ENCODE data around the gene CHCHD6. TPM values are rescaled to one million over a fixed set of nuclear protein-coding genes. Genes with fewer than 3 reads are reported as not detected.

The CHCHD6 gene
- total RNA-seq, 2 experiments from 2014 or later: 17.2 to 17.7 TPM

DNA sequence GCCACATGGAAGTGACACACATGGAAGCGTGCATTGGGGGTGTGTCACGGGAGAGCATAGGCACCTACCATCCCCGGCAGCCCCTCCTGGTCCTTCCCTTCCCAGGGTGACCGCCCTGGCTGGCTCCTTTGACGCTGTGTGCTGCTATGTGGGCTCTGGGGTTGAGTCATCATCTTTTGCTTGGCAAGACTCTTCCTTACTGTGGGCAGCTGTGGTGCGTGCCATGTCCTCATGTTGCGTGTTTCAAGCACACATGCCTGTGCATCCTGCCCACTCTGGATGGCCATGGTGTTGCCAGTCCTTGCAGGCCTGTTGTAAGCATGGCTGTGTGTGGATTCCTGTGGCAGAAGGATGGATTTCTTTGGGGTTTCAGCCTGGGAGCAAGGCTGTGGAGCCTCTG, 292.9 kb downstream of the CHCHD6 start:
- CTCF ChIA-PET: interaction anchor here (0.6 kb wide), 2 partner anchors 288 to 354 kb away, joined by 3 to 4 read pairs; no protein-coding TSS in a partner anchor
- Mint-ChIP-seq H3K4me1 (ENCODE audit: low read depth) (no peaks in the 10 kb centered on the region), H3K27ac (no peak overlapping the region), H3K4me3 (no peak overlapping the region), H3K9me3 (no peaks in the 10 kb centered on the region), H3K36me3 (ENCODE audit: low read depth) (peaks cover 3% of the 10 kb centered on the region), H3K27me3 (ENCODE audit: low read depth) (no peaks in the 10 kb centered on the region)
- intact Hi-C loops (cut with micrococcal nuclease): no loop called here
- DNase-seq: no peak

DNA sequence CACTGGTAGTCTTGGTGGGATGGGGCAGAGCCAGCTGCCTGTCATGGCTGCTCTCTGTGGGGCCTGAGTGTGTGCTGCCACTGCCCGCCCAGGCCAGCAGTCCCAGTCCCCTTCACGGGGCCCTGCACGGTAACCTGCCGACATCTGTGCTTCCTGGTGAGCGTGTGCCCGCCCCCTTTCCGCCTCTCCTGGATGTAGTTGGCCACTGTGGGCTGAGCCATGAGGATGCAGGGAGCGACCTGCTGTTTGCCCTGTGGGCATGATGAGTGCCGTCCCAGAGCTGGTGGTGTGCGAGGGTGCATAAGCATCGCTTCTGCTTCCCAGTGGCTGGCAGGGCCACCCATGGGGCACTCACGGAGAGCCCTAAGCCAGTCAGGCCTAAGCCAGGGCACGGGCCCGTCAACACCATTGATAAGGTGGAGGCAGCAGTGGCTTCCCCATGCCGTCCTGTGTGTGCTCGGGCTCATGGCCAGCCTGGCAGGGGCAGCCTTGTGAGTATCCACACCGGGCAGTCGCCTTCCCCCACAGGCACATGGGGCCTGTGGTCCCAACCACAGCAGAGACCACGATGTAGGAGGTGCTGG, 293.5 kb downstream of the CHCHD6 start:
- Mint-ChIP-seq H3K9me3 (no peaks in the 10 kb centered on the region), H3K27me3 (ENCODE audit: low read depth) (no peaks in the 10 kb centered on the region), H3K27ac (no peak overlapping the region), H3K36me3 (ENCODE audit: low read depth) (peaks cover 3% of the 10 kb centered on the region), H3K4me1 (ENCODE audit: low read depth) (no peaks in the 10 kb centered on the region), H3K4me3 (no peak overlapping the region)
- CTCF ChIA-PET: no interaction called here
- intact Hi-C loops (cut with micrococcal nuclease): no loop called here
- DNase-seq: no peak

DNA sequence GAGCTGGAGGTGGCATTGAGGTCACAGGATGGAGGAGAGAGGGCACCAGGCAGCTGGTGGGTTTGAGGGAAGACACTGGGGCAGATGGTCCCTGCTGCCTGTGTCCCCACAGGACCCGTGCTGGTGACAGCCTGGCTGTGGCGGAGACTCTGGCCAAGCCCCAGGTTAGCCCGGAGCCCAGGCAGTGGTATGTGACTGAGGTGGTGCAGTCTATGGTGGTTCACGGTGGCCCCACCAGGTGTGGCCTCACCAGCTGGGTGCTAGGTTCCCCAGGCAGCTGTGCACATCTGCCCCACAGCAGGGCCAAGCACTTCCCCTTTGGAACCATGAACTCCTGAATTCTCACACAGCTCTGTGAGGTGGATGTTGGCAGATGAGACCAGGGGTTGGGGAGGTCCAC, 294.3 kb downstream of the CHCHD6 start:
- no peaks in the 10 kb centered on the region for H3K27me3 Mint-ChIP-seq (ENCODE audit: low read depth)
- H3K27ac Mint-ChIP-seq: no peak overlapping the region
- no peaks in the 10 kb centered on the region for H3K4me1 Mint-ChIP-seq (ENCODE audit: low read depth)
- H3K9me3 Mint-ChIP-seq: no peaks in the 10 kb centered on the region
- DNase-seq: no peak
- H3K4me3 Mint-ChIP-seq: no peak overlapping the region
- CTCF ChIA-PET: no interaction called here
- intact Hi-C loops (cut with micrococcal nuclease): no loop called here
- peaks cover 3% of the 10 kb centered on the region for H3K36me3 Mint-ChIP-seq (ENCODE audit: low read depth)

DNA sequence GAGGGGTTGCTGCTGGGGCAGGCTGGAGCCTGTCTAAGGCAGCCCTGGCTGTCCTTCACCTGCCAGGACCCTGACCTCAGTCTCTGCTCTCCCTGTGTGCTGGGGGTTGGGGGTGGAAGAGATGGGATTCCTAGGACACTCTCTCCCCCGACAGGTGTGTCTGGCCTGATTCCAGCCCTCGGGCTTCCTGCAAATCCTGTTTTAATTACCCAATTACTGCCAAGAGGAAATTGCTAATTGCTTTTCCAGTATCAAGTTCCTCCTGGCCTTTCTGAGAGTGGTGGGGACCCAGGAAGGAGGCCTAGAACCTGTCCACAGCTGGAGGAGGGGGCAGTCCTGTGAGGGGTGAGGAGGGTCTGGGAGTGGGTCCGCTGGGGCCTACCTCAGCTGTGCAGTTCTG, 294.7 kb downstream of the CHCHD6 start:
- Mint-ChIP-seq H3K27ac (no peak overlapping the region), H3K9me3 (no peaks in the 10 kb centered on the region), H3K36me3 (ENCODE audit: low read depth) (peaks cover 2% of the 10 kb centered on the region), H3K4me3 (no peak overlapping the region), H3K27me3 (ENCODE audit: low read depth) (no peaks in the 10 kb centered on the region), H3K4me1 (ENCODE audit: low read depth) (no peaks in the 10 kb centered on the region)
- CTCF ChIA-PET: no interaction called here
- intact Hi-C loops (cut with micrococcal nuclease): no loop called here
- no peak for DNase-seq

DNA sequence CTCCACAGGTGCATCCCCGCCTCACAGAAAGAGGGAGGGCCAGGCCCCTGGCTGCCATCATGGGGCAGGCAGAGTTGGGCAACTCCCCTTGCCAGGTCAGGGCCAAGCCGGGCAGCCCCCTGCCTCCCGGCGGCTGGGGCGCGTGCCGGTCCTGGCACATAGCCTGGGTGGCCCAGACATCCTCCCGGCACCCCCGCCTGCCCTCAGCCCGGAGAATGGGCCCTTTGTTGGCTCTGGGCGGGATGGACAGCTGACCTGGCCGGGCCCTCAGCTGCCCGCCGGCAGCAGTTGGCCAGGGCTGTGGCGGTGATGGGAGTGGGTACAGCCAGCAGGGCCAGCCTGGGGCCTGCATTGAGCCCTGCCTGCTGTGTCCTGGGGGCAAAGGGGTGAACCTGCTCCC, 295.3 kb downstream of the CHCHD6 start:
- peaks cover 2% of the 10 kb centered on the region for H3K36me3 Mint-ChIP-seq (ENCODE audit: low read depth)
- no peaks in the 10 kb centered on the region for H3K4me1 Mint-ChIP-seq (ENCODE audit: low read depth)
- no peak for DNase-seq
- intact Hi-C loops (cut with micrococcal nuclease): no loop called here
- H3K27me3 Mint-ChIP-seq (ENCODE audit: low read depth): no peaks in the 10 kb centered on the region
- no peak overlapping the region for H3K27ac Mint-ChIP-seq
- CTCF ChIA-PET: no interaction called here
- H3K4me3 Mint-ChIP-seq: no peak overlapping the region
- no peaks in the 10 kb centered on the region for H3K9me3 Mint-ChIP-seq

DNA sequence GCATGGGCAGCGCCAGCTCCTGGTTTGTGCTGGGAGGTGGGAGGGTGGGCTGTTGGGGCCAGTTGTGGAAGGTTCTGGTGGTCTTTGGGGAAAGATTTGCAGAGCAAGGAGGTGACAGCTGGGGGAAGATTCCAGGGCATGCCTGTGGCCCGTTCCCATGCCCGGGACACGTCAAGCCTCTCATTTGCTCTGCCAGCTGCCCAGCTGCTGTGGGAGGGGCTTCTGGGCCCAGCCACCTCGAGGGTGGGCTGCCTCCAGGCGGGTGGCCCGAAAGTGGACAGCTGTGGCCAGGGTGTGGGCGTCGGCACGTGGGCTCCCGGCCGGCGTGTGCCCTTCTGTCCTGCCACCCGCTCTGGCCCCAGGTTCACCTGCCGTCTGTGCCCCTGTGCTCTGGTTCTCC, 296.1 kb downstream of the CHCHD6 start:
- Mint-ChIP-seq H3K4me3 (no peak overlapping the region), H3K9me3 (no peaks in the 10 kb centered on the region), H3K27me3 (ENCODE audit: low read depth) (no peaks in the 10 kb centered on the region), H3K4me1 (ENCODE audit: low read depth) (no peaks in the 10 kb centered on the region), H3K36me3 (ENCODE audit: low read depth) (peaks cover 2% of the 10 kb centered on the region), H3K27ac (no peak overlapping the region)
- intact Hi-C loops (cut with micrococcal nuclease): no loop called here
- no peak for DNase-seq
- CTCF ChIA-PET: no interaction called here

DNA sequence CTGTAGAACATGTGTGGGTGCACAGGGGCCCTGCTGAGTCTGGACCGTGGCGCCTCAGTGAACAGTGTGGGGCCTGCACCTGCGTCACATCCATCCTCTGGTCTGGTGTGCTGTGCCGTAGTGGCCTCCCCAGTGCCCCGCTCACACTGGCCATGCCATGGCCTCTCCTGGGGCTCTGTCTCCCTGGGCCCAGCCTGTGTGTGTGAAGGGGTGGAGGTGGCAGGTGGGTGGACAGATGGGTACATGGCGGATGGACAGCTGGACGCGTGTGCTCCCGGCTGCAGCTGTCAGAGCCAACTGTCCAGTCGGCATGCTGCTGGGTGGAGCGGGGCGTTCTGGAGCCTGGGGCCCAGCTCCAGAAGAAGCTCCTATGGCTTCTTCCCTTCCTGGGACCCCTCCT, 296.7 kb downstream of the CHCHD6 start:
- CTCF ChIA-PET: no interaction called here
- Mint-ChIP-seq H3K27me3 (ENCODE audit: low read depth) (no peaks in the 10 kb centered on the region), H3K36me3 (ENCODE audit: low read depth) (peaks cover 2% of the 10 kb centered on the region), H3K27ac (no peak overlapping the region), H3K4me1 (ENCODE audit: low read depth) (no peaks in the 10 kb centered on the region), H3K9me3 (no peaks in the 10 kb centered on the region), H3K4me3 (no peak overlapping the region)
- intact Hi-C loops (cut with micrococcal nuclease): no loop called here
- DNase-seq: no peak

DNA sequence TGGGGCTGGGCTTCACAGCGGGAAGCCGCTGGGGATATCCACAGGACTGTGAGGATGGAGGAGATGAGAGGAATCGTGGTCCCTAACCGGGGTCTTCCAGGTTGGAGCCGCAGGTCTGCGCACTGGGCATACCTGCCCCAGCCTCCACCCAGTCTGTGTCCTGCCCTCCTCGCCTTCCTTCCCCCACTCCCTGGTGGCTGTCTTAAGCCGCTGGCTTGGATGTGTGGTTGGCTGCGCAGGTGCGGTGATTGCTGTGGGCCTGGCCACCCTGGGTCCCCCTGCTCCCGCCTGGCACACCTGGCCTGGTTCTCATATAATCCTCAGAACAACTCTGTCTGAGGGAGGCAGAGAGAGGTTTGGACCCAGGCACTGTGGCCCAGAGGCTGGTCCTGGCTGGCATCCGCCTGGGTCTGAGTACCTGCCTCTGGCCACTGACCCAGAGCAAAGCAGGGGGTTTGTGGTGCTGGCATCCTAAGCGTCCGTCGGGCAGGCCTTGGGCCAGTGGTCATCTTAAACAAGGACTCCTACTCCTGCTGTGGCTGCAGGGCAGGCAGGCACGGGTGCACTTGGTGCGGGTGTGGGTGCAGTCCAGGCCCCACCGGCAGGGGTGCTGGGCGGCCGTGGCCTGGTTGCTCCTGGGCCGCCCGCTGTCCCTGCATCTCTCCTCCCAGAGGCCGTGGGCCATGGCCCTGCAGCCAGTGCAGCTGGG, 297.6 kb downstream of the CHCHD6 start:
- no peak for DNase-seq
- no peak overlapping the region for H3K27ac Mint-ChIP-seq
- no peaks in the 10 kb centered on the region for H3K9me3 Mint-ChIP-seq
- intact Hi-C loops (cut with micrococcal nuclease): no loop called here
- no peak overlapping the region for H3K4me3 Mint-ChIP-seq
- H3K36me3 Mint-ChIP-seq (ENCODE audit: low read depth): peaks cover 2% of the 10 kb centered on the region
- H3K27me3 Mint-ChIP-seq (ENCODE audit: low read depth): no peaks in the 10 kb centered on the region
- H3K4me1 Mint-ChIP-seq (ENCODE audit: low read depth): no peaks in the 10 kb centered on the region
- CTCF ChIA-PET: no interaction called here

DNA sequence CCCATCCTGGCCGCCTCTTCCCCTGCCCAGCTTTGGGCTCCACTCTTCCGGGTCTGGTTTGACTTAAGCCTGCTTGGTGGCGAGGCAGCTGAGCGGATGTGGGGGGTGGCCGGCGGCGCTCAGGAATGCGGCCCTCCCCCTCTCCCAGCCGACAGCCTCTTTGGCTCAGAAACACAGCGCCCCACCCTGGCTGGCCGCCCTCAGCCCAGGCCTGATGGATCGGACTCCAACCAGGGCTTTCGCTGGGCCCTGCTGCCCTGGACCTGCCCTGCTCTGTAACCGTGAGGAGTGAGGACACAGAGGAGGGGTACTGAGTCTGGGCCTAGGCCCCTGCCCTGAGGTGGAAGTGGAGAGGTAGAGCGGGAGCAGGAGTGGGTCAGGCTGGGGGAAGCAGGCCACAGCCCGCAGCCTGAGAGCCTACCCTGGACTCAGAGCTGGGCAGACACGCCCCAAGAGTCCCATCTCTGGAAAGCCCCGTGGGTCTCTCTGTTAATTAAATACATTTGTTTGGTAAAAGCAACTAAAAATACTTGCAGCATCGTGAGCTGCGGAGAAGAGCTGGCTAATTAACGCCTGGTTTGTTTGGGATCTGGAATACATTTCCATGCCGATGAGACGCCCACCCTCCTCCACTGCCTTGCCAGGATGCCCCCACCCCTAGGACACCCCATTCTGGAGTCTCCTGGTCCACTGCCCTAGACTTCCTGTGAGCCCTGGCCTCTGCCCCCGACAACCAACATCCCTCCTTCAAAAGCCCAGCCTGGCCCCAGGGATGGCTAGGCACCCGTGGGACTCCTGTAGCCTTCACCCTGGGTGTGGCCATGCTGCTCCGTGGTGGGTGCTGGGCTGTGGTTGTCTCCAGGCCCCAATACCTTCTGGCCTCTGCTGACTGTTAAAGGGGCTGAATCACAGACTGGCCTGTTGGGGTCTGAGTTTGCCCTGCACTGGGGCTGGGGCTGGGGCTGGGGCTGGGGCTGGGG, 298.4 kb downstream of the CHCHD6 start:
- Mint-ChIP-seq H3K4me3 (no peak overlapping the region), H3K27ac (no peak overlapping the region), H3K4me1 (ENCODE audit: low read depth) (no peaks in the 10 kb centered on the region), H3K36me3 (ENCODE audit: low read depth) (peaks cover 1% of the 10 kb centered on the region), H3K9me3 (no peaks in the 10 kb centered on the region), H3K27me3 (ENCODE audit: low read depth) (no peaks in the 10 kb centered on the region)
- intact Hi-C loops (cut with micrococcal nuclease): no loop called here
- CTCF ChIA-PET: no interaction called here
- DNase-seq: no peak

DNA sequence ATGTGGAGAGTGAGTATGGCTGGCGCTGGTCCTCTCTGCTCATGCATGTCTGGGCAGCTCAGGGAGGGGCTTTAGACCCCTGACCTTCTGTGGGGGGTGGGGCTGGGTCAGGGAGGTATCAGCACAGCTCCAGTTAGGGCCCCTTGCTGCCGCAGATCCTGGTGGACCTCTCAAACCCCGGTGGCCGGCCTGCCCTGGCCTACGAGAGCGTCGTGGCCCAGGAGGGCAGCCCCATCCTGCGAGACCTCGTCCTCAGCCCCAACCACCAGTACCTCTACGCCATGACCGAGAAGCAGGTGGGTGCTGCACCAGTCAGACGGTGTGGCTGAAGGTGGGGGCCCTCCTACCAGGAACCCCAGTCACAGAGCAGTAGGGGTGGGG, 299.1 kb downstream of the CHCHD6 start:
- intact Hi-C loops (cut with micrococcal nuclease): no loop called here
- H3K4me3 Mint-ChIP-seq: no peak overlapping the region
- CTCF ChIA-PET: no interaction called here
- H3K9me3 Mint-ChIP-seq: no peaks in the 10 kb centered on the region
- no peaks in the 10 kb centered on the region for H3K36me3 Mint-ChIP-seq (ENCODE audit: low read depth)
- H3K27me3 Mint-ChIP-seq (ENCODE audit: low read depth): no peaks in the 10 kb centered on the region
- no peaks in the 10 kb centered on the region for H3K4me1 Mint-ChIP-seq (ENCODE audit: low read depth)
- no peak for DNase-seq
- H3K27ac Mint-ChIP-seq: no peak overlapping the region

DNA sequence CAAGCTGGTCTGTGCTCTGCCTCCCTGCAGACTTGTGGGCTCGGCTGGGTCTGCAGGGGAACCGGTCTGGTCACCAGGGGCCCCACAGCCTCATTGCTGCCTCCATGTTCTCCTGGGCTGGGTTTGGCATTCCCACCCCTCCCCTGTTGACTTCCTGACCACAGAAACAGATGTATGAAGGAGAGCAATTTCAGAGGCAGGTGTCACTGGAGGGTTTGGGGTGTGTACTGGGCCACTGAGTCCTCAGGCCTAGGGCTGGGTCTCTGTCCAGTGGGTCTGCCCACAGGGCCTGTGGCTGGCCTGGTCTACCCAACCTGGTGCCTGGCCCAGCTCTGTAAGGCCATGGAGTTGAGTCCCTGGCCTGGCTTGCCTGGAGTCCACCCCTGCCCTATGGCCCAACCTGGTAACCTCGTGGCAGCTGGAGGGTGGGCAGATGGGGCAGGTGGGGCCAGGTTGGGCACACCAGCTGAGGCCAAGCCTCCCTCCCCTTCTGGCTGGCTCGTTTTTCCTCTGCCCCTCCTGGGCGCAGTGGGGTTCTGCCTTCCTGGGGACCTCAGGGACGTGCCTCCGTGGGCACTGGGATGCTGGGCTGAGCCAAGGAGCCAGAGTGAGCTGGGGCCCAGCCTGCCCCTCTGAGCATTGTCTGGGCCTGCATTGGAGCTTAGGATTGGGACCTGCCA, 299.7 kb downstream of the CHCHD6 start:
- no peaks in the 10 kb centered on the region for H3K9me3 Mint-ChIP-seq
- H3K4me3 Mint-ChIP-seq: no peak overlapping the region
- CTCF ChIA-PET: interaction anchor here (0.5 kb wide), 1 partner anchor 34 kb away, joined by 3 read pairs; no protein-coding TSS in a partner anchor
- H3K27me3 Mint-ChIP-seq (ENCODE audit: low read depth): no peaks in the 10 kb centered on the region
- no peaks in the 10 kb centered on the region for H3K36me3 Mint-ChIP-seq (ENCODE audit: low read depth)
- H3K27ac Mint-ChIP-seq: no peak overlapping the region
- H3K4me1 Mint-ChIP-seq (ENCODE audit: low read depth): no peaks in the 10 kb centered on the region
- no peak for DNase-seq
- intact Hi-C loops (cut with micrococcal nuclease): no loop called here

DNA sequence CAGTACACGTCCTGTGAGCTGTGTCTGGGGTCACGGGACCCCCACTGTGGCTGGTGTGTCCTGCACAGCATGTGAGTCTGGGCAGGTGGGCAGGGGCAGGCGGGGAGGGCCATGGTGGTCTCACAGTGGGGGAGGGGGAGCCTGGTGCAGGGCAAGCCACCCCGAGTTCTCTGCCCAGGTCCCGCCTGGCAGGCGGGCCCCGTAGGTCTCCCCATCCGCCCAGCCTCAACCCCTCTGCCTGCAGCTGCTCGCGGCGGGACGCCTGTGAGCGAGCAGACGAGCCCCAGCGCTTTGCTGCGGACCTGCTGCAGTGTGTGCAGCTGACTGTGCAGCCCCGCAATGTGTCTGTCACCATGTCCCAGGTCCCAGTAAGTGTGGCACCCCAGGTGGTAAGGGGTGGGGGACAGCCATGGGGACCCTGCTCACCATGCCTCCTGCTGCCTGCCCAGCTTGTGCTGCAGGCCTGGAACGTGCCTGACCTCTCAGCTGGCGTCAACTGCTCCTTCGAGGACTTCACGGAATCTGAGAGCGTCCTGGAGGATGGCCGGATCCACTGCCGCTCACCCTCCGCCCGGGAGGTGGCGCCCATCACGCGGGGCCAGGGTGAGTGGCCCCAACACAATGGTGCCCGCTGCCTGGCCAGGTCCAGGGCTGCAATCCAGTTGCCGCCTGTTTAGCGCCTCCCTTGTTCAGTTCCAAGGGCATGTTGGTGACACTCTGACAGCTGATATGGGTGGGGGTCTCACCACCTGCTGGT, 300.8 kb downstream of the CHCHD6 start:
- Mint-ChIP-seq H3K4me1 (ENCODE audit: low read depth) (no peaks in the 10 kb centered on the region), H3K27me3 (ENCODE audit: low read depth) (no peaks in the 10 kb centered on the region), H3K4me3 (no peak overlapping the region), H3K27ac (no peak overlapping the region), H3K36me3 (ENCODE audit: low read depth) (no peaks in the 10 kb centered on the region), H3K9me3 (no peaks in the 10 kb centered on the region)
- no peak for DNase-seq
- CTCF ChIA-PET: interaction anchor here (0.5 kb wide), 1 partner anchor 35 kb away, joined by 3 read pairs; no protein-coding TSS in a partner anchor
- intact Hi-C loops (cut with micrococcal nuclease): no loop called here

Data from activated naive CD4-positive, alpha-beta T cell treated with anti-CD3 and anti-CD28 coated beads for 36 hours (primary cell).